Measurements from ENCODE around the gene VPS26A.

Gene VPS26A

DNA sequence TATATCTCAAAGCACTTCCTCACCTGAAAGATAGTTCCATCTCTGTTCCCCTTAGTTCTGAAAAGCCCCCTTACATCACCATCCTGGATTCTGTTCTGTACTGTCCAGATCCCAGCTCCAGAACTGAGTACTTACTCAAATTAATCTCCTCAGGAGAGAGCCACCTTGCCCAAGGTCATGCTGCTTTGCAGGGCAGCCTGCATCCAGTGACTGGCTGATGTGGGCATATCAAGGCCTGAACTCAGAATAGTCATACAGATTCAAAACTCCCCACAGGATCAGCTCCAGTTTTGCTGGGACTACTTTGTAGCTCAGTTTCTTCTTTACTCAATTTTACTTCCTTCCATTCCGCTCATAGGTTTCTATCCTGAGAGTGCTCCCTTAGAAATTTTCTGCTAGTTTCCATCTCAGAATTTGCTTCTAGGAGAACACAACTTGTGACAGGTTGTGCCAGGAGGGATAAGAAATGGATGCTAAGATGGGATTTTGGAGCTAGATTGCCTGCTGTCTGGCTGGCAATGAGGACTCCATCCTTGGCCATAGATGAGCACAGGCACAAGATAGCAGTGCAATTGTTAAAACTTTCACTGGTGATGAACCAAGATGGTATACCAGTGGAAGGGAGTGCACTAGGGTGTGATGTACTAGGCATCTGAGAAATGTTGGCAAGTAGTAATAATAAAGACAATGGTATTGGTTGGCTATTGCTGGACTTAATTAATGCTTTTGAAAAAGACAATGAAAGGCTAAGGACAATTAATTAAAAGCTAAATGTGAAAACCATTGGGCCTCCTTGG lies 18.8 kb upstream of the VPS26A start:
- no peak overlapping the region for H3K18ac ChIP-seq (ENCODE audit: low read length)
- no peak overlapping the region for H2BK5ac ChIP-seq (ENCODE audit: low read depth, low read length, poor library complexity)
- H2AFZ ChIP-seq (ENCODE audit: insufficient read depth, low read length, poor library complexity): no peak overlapping the region
- H3K27me3 ChIP-seq (ENCODE audit: insufficient read depth, low read length): no peaks in the 10 kb centered on the region
- no peak for DNase-seq
- H3K4me3 ChIP-seq (ENCODE audit: low read depth, low read length): no peak overlapping the region
- no peak overlapping the region for H3K9ac ChIP-seq (ENCODE audit: low read length)
- H3K36me3 ChIP-seq (ENCODE audit: control insufficient read depth in 1 of 2, insufficient read depth in 2 of 2, low read length in 2 of 2): no peaks in the 10 kb centered on the region
- H3K4me1 ChIP-seq (ENCODE audit: control insufficient read depth in 1 of 2, insufficient read depth in 2 of 2, low read length in 2 of 2): no peaks in the 10 kb centered on the region
- no peak overlapping the region for H2BK12ac ChIP-seq (ENCODE audit: low read length)
- no peak overlapping the region for H4K8ac ChIP-seq (ENCODE audit: low read depth, low read length)
- no peak overlapping the region for H4K12ac ChIP-seq (ENCODE audit: low read depth, low read length)
- H3K14ac ChIP-seq (ENCODE audit: low read length): no peak overlapping the region
- no peak overlapping the region for H3K27ac ChIP-seq (ENCODE audit: low read depth, low read length)
- no peak overlapping the region for H2AK5ac ChIP-seq (ENCODE audit: low read length)
- H3K79me2 ChIP-seq (ENCODE audit: control insufficient read depth, insufficient read depth, low read length, poor library complexity): no peaks in the 10 kb centered on the region
- H3K9me3 ChIP-seq (ENCODE audit: insufficient read depth, low read depth, low read length): no peaks in the 10 kb centered on the region
- H3K4me2 ChIP-seq (ENCODE audit: low read length): no peak overlapping the region
- H4K91ac ChIP-seq (ENCODE audit: low read depth, low read length): no peak overlapping the region
- H2BK120ac ChIP-seq (ENCODE audit: insufficient read depth, low read length, poor library complexity): no peak overlapping the region
- no peak overlapping the region for H3K4ac ChIP-seq (ENCODE audit: low read depth, low read length)
- no peak overlapping the region for H3K23ac ChIP-seq (ENCODE audit: low read length)
- no peaks in the 10 kb centered on the region for H3K79me1 ChIP-seq (ENCODE audit: low read length)
- no CpG with 5 or more reads among the region's 1 CpG for WGBS (ENCODE audit: extremely low coverage, insufficient coverage, insufficient read length)

DNA sequence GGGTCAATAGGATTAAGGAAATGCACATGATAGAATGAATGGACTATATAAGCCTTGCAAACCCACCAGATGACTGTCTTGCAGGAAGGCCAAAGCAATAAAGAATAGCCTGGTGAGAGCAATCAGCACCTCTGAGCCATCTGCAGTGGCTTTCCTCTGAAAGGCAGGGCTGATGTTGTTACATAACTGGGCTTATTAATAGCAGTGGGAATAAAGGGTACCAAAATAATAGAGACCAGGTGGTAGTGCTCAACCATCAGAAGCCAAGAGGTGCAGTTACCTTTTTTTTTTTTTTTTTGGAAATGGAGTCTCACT lies 16.8 kb upstream of the VPS26A start:
- Histone ChIP-seq H3K14ac (ENCODE audit: low read length) (no peak overlapping the region), H2BK12ac (ENCODE audit: low read length) (no peak overlapping the region), H3K4me1 (ENCODE audit: control insufficient read depth in 1 of 2, insufficient read depth in 2 of 2, low read length in 2 of 2) (no peaks in the 10 kb centered on the region), H2BK120ac (ENCODE audit: insufficient read depth, low read length, poor library complexity) (no peak overlapping the region), H3K79me2 (ENCODE audit: control insufficient read depth, insufficient read depth, low read length, poor library complexity) (no peaks in the 10 kb centered on the region), H3K9ac (ENCODE audit: low read length) (no peak overlapping the region), H3K4me3 (ENCODE audit: low read depth, low read length) (no peak overlapping the region), H3K4ac (ENCODE audit: low read depth, low read length) (no peak overlapping the region), H2AFZ (ENCODE audit: insufficient read depth, low read length, poor library complexity) (no peak overlapping the region), H3K27me3 (ENCODE audit: insufficient read depth, low read length) (no peaks in the 10 kb centered on the region), H3K18ac (ENCODE audit: low read length) (no peak overlapping the region), H4K8ac (ENCODE audit: low read depth, low read length) (no peak overlapping the region), H3K36me3 (ENCODE audit: control insufficient read depth in 1 of 2, insufficient read depth in 2 of 2, low read length in 2 of 2) (no peaks in the 10 kb centered on the region), H2AK5ac (ENCODE audit: low read length) (no peak overlapping the region), H3K79me1 (ENCODE audit: low read length) (no peaks in the 10 kb centered on the region), H4K91ac (ENCODE audit: low read depth, low read length) (no peak overlapping the region), H3K23ac (ENCODE audit: low read length) (no peak overlapping the region), H3K27ac (ENCODE audit: low read depth, low read length) (no peak overlapping the region), H3K4me2 (ENCODE audit: low read length) (no peak overlapping the region), H4K12ac (ENCODE audit: low read depth, low read length) (no peak overlapping the region), H2BK5ac (ENCODE audit: low read depth, low read length, poor library complexity) (no peak overlapping the region), H3K9me3 (ENCODE audit: insufficient read depth, low read depth, low read length) (no peaks in the 10 kb centered on the region)
- no peak for DNase-seq

DNA sequence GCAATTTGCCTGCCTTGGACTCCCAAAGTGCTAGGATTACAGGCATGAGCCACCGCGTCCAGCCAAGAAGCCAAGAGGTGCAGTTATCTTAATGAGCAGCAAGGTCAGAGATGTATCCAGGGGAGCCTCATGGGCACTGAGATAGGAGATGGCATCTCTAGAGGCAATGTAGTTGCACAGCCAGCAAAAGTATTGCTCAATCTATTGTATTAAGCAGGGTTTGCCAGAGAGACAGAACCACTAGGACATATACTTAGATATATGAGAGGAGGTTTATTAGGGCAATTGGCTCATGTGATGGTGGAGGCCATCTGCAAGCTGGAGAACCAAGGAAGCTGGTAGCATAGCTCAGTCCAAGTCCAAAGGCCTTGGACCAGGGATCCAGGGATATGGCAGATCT lies 16.3 kb upstream of the VPS26A start:
- Histone ChIP-seq H3K4me3 (ENCODE audit: low read depth, low read length) (no peak overlapping the region), H3K9ac (ENCODE audit: low read length) (no peak overlapping the region), H3K4me1 (ENCODE audit: control insufficient read depth in 1 of 2, insufficient read depth in 2 of 2, low read length in 2 of 2) (no peaks in the 10 kb centered on the region), H4K91ac (ENCODE audit: low read depth, low read length) (no peak overlapping the region), H3K79me2 (ENCODE audit: control insufficient read depth, insufficient read depth, low read length, poor library complexity) (no peaks in the 10 kb centered on the region), H3K27me3 (ENCODE audit: insufficient read depth, low read length) (no peaks in the 10 kb centered on the region), H3K27ac (ENCODE audit: low read depth, low read length) (no peak overlapping the region), H3K4me2 (ENCODE audit: low read length) (no peak overlapping the region), H3K18ac (ENCODE audit: low read length) (no peak overlapping the region), H3K79me1 (ENCODE audit: low read length) (no peaks in the 10 kb centered on the region), H2AK5ac (ENCODE audit: low read length) (no peak overlapping the region), H3K4ac (ENCODE audit: low read depth, low read length) (no peak overlapping the region), H2BK12ac (ENCODE audit: low read length) (no peak overlapping the region), H2BK120ac (ENCODE audit: insufficient read depth, low read length, poor library complexity) (no peak overlapping the region), H3K14ac (ENCODE audit: low read length) (no peak overlapping the region), H4K8ac (ENCODE audit: low read depth, low read length) (no peak overlapping the region), H3K36me3 (ENCODE audit: control insufficient read depth in 1 of 2, insufficient read depth in 2 of 2, low read length in 2 of 2) (no peaks in the 10 kb centered on the region), H4K12ac (ENCODE audit: low read depth, low read length) (no peak overlapping the region), H3K23ac (ENCODE audit: low read length) (no peak overlapping the region), H3K9me3 (ENCODE audit: insufficient read depth, low read depth, low read length) (no peaks in the 10 kb centered on the region), H2AFZ (ENCODE audit: insufficient read depth, low read length, poor library complexity) (no peak overlapping the region), H2BK5ac (ENCODE audit: low read depth, low read length, poor library complexity) (no peak overlapping the region)
- no CpG with 5 or more reads among the region's 2 CpGs for WGBS (ENCODE audit: extremely low coverage, insufficient coverage, insufficient read length)
- no peak for DNase-seq

DNA sequence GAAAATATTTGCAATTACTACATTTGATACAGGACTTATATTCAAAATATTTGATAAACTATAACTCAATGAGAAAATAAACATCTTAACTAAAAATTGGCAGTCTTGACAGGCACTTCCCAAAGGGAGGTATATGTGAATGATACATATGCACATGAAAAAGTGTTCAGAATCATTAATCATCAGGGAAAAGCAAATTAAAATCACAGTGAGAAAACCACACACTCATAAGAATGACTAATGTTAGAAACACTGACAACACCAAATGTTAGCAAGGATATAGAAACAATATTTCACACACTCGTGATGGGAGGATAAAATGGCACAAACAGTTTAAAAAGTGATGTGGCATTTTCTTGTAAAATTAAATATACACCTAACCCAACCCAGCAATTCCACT lies 4.1 kb upstream of the VPS26A start:
- DNase-seq: no peak
- Histone ChIP-seq H4K12ac (ENCODE audit: low read depth, low read length) (no peak overlapping the region), H3K4me1 (ENCODE audit: control insufficient read depth in 1 of 2, insufficient read depth in 2 of 2, low read length in 2 of 2) (no peaks in the 10 kb centered on the region), H2AK5ac (ENCODE audit: low read length) (no peak overlapping the region), H3K27me3 (ENCODE audit: insufficient read depth, low read length) (no peaks in the 10 kb centered on the region), H3K4me3 (ENCODE audit: low read depth, low read length) (no peak overlapping the region), H3K79me1 (ENCODE audit: low read length) (peaks cover 9% of the 10 kb centered on the region), H2BK5ac (ENCODE audit: low read depth, low read length, poor library complexity) (no peak overlapping the region), H3K36me3 (ENCODE audit: control insufficient read depth in 1 of 2, insufficient read depth in 2 of 2, low read length in 2 of 2) (no peaks in the 10 kb centered on the region), H2BK12ac (ENCODE audit: low read length) (no peak overlapping the region), H2BK120ac (ENCODE audit: insufficient read depth, low read length, poor library complexity) (no peak overlapping the region), H4K8ac (ENCODE audit: low read depth, low read length) (no peak overlapping the region), H3K4me2 (ENCODE audit: low read length) (no peak overlapping the region), H3K23ac (ENCODE audit: low read length) (no peak overlapping the region), H2AFZ (ENCODE audit: insufficient read depth, low read length, poor library complexity) (no peak overlapping the region), H3K9ac (ENCODE audit: low read length) (no peak overlapping the region), H3K79me2 (ENCODE audit: control insufficient read depth, insufficient read depth, low read length, poor library complexity) (peaks cover 9% of the 10 kb centered on the region), H3K14ac (ENCODE audit: low read length) (no peak overlapping the region), H3K27ac (ENCODE audit: low read depth, low read length) (no peak overlapping the region), H4K91ac (ENCODE audit: low read depth, low read length) (no peak overlapping the region), H3K9me3 (ENCODE audit: insufficient read depth, low read depth, low read length) (no peaks in the 10 kb centered on the region), H3K4ac (ENCODE audit: low read depth, low read length) (no peak overlapping the region), H3K18ac (ENCODE audit: low read length) (no peak overlapping the region)
- WGBS (ENCODE audit: extremely low coverage, insufficient coverage, insufficient read length): no CpG with 5 or more reads among the region's 1 CpG
